ENCODE measurements around the gene VTI1A. TPM values are rescaled to one million over a fixed set of nuclear protein-coding genes. Genes with fewer than 3 reads are reported as not detected.

Gene VTI1A
- polyA plus RNA-seq, 1 donor from 2014 or later: 28.7 TPM

GRCh38 chr10:112834751-112835181 lies 387.8 kb downstream of the VTI1A start:
- no peaks in the 10 kb centered on the region for H3K79me2 ChIP-seq (replicated peaks; ENCODE audit: insufficient read depth, low read length)
- no peak overlapping the region for H2AFZ ChIP-seq (ENCODE audit: low read depth, low read length)
- H3K4me3 ChIP-seq (ENCODE audit: low read length): no peak overlapping the region
- H3K9me3 ChIP-seq (ENCODE audit: low read length): no peaks in the 10 kb centered on the region
- no peak overlapping the region for H3K9ac ChIP-seq (ENCODE audit: low read length)
- no peaks in the 10 kb centered on the region for H3K27me3 ChIP-seq (ENCODE audit: insufficient read depth, low read depth, low read length)
- TF ChIP-seq REST (IDR thresholded peaks at IDR 0.05; ENCODE audit: borderline replicate concordance): no peak
- TF ChIP-seq MXI1 (conservative IDR thresholded peaks at IDR 0.05; ENCODE audit: poor library complexity, severe bottlenecking): no peak
- TF ChIP-seq POLR2AphosphoS5 (IDR thresholded peaks at IDR 0.05): no peak
- no peak for TF ChIP-seq EP300 (conservative IDR thresholded peaks at IDR 0.05; ENCODE audit: poor library complexity, severe bottlenecking)
- H4K20me1 ChIP-seq (ENCODE audit: insufficient read depth): no peaks in the 10 kb centered on the region
- H3K27ac ChIP-seq (ENCODE audit: low read length): no peak overlapping the region
- H3K4me2 ChIP-seq (ENCODE audit: low read length): no peak overlapping the region
- H3F3A ChIP-seq (ENCODE audit: insufficient read depth, low read length, poor library complexity, severe bottlenecking): no peaks in the 10 kb centered on the region
- H3K9me2 ChIP-seq (ENCODE audit: insufficient read depth, low read length): no peaks in the 10 kb centered on the region
- H3K36me3 ChIP-seq (ENCODE audit: insufficient read depth, low read length): no peaks in the 10 kb centered on the region

GRCh38 chr10:112835217-112835715 lies 388.3 kb downstream of the VTI1A start:
- Histone ChIP-seq H3K36me3 (ENCODE audit: insufficient read depth, low read length) (no peaks in the 10 kb centered on the region), H3K9me2 (ENCODE audit: insufficient read depth, low read length) (no peaks in the 10 kb centered on the region), H3K4me3 (ENCODE audit: low read length) (no peak overlapping the region), H4K20me1 (ENCODE audit: insufficient read depth) (no peaks in the 10 kb centered on the region), H3F3A (ENCODE audit: insufficient read depth, low read length, poor library complexity, severe bottlenecking) (no peaks in the 10 kb centered on the region), H3K9me3 (ENCODE audit: low read length) (no peaks in the 10 kb centered on the region), H3K79me2 (replicated peaks; ENCODE audit: insufficient read depth, low read length) (no peaks in the 10 kb centered on the region), H3K9ac (ENCODE audit: low read length) (no peak overlapping the region), H3K27me3 (ENCODE audit: insufficient read depth, low read depth, low read length) (no peaks in the 10 kb centered on the region), H3K4me2 (ENCODE audit: low read length) (no peak overlapping the region), H2AFZ (ENCODE audit: low read depth, low read length) (no peak overlapping the region), H3K27ac (ENCODE audit: low read length) (no peak overlapping the region)
- TF ChIP-seq REST (IDR thresholded peaks at IDR 0.05; ENCODE audit: borderline replicate concordance): no peak
- no peak for TF ChIP-seq TAF1 (IDR thresholded peaks at IDR 0.05; ENCODE audit: low read depth)
- no peak for TF ChIP-seq POLR2AphosphoS5 (IDR thresholded peaks at IDR 0.05)
- TF ChIP-seq EP300 (conservative IDR thresholded peaks at IDR 0.05; ENCODE audit: poor library complexity, severe bottlenecking): no peak
- no peak for TF ChIP-seq CTCF (IDR thresholded peaks at IDR 0.05; ENCODE audit: poor library complexity, severe bottlenecking)
- no peak for TF ChIP-seq MXI1 (conservative IDR thresholded peaks at IDR 0.05; ENCODE audit: poor library complexity, severe bottlenecking)
- no peak for TF ChIP-seq RAD21 (conservative IDR thresholded peaks at IDR 0.05)
